HepG2 (cell line): ENCODE data around the gene HDAC5. TPM values are rescaled to one million over a fixed set of nuclear protein-coding genes. Genes with fewer than 3 reads are reported as not detected.

ENCODE experiments used
- BRCA1 ChIP-seq: sonication (generic); formaldehyde crosslinking; IDR thresholded peaks from 2 replicates; pipeline ENCODE4 v1.4.0; 2020; ENCODE audit warnings: missing genetic modification reagents
- CBFB ChIP-seq: sonication (generic); formaldehyde crosslinking; IDR thresholded peaks from 2 replicates; pipeline ENCODE4 v1.4.0; 2020; ENCODE audit warnings: missing genetic modification reagents
- EP300 ChIP-seq, 3 experiments: sonication (generic) in 1 of 3; formaldehyde crosslinking in 1 of 3; IDR thresholded peaks; 2 replicates each; pipeline versions ENCODE4 v1.5.1 to v1.6.1; 2011 to 2020; ENCODE audit warnings: low read depth in 2 of 3, low read length in 2 of 3, borderline replicate concordance in 1 of 3, improper control_type of control experiment in 1 of 3, mild to moderate bottlenecking in 1 of 3, missing genetic modification reagents in 1 of 3, moderate library complexity in 1 of 3
- NAIF1 ChIP-seq: sonication (generic); formaldehyde crosslinking; IDR thresholded peaks from 2 replicates; pipeline ENCODE4 v1.5.0; 2020; ENCODE audit warnings: mild to moderate bottlenecking, missing genetic modification reagents, borderline replicate concordance
- POLR2G ChIP-seq: fragments of 200-400 bp; formaldehyde crosslinking; IDR thresholded peaks from 2 replicates; pipeline ENCODE4 v1.6.1; 2018; ENCODE audit warnings: mild to moderate bottlenecking, low read depth, low read length, moderate library complexity
- PTBP1 ChIP-seq: fragments of 200-400 bp; formaldehyde crosslinking; IDR thresholded peaks from 2 replicates; pipeline ENCODE4 v1.6.1; 2018; ENCODE audit warnings: low read length, low read depth; ENCODE audit not compliant: poor library complexity, severe bottlenecking
- RXRB ChIP-seq: IDR thresholded peaks from 2 replicates; pipeline ENCODE4 v1.6.1; 2016; ENCODE audit warnings: borderline replicate concordance, missing genetic modification reagents, missing compliant biosample characterization
- SAP130 ChIP-seq: IDR thresholded peaks from 2 replicates; pipeline ENCODE4 v1.6.1; 2016; ENCODE audit warnings: low read depth
- ZMAT3 ChIP-seq: sonication (generic); formaldehyde crosslinking; conservative IDR thresholded peaks from 2 replicates; pipeline ENCODE4 v1.7.0; 2021; ENCODE audit warnings: missing genetic modification reagents
- ZMYM3 ChIP-seq: sonication (generic); formaldehyde crosslinking; IDR thresholded peaks from 2 replicates; pipeline ENCODE4 v1.5.1; 2020; ENCODE audit warnings: mild to moderate bottlenecking, missing genetic modification reagents
- ZSCAN21 ChIP-seq: sonication (generic); formaldehyde crosslinking; IDR thresholded peaks from 2 replicates; pipeline ENCODE4 v1.8.0; 2022; ENCODE audit warnings: mild to moderate bottlenecking, missing genetic modification reagents, moderate library complexity, borderline replicate concordance
- polyA plus RNA-seq, 8 experiments: library from polyadenylated mRNA; depleted of rRNA in 3 of 8; stranded (reverse) in 7 of 8; unstranded in 1 of 8; fragments of >200 nt; fragmentation: Illumina TruSeq in 4 of 8; extraction: Trizol in 4 of 8; gene quantifications; 2 replicates each; pipeline versions ENCODE4 v1.2.1 to v1.2.3, GENCODE V29; 2011 to 2016; ENCODE audit warnings: low read depth in 4 of 8, missing spikeins in 1 of 8, mixed read lengths in 1 of 8; ENCODE audit not compliant: insufficient read depth in 1 of 8
- total RNA-seq, 5 experiments: library from RNA; depleted of rRNA; stranded (reverse); fragments of >200 nt; fragmentation: Illumina TruSeq; extraction: Trizol; gene quantifications; 2 replicates each; pipeline ENCODE4 v1.2.3, GENCODE V29; 2016; ENCODE audit warnings: low read depth in 1 of 5
- TF ChIP-seq, protein P1 (sequence below): sonication (generic); formaldehyde crosslinking; conservative IDR thresholded peaks from 2 replicates; pipeline ENCODE4 v1.4.0; 2020; ENCODE audit warnings: mild to moderate bottlenecking, missing genetic modification reagents, moderate library complexity
- TF ChIP-seq, protein P2 (sequence below): sonication (generic); formaldehyde crosslinking; IDR thresholded peaks from 2 replicates; pipeline ENCODE4 v1.5.0; 2020; ENCODE audit warnings: missing genetic modification reagents
- TF ChIP-seq, protein P3 (sequence below): sonication (generic); formaldehyde crosslinking; IDR thresholded peaks from 2 replicates; pipeline ENCODE4 v1.4.0; 2020; ENCODE audit warnings: missing genetic modification reagents, mild to moderate bottlenecking, borderline replicate concordance
- TF ChIP-seq, protein P4 (sequence below): IDR thresholded peaks from 2 replicates; pipeline ENCODE4 v1.6.1; 2016; ENCODE audit warnings: missing compliant biosample characterization, missing genetic modification reagents, borderline replicate concordance
- TF ChIP-seq, protein P5 (sequence below): sonication (generic); formaldehyde crosslinking; conservative IDR thresholded peaks from 2 replicates; pipeline ENCODE4 v1.8.0; 2022; ENCODE audit warnings: missing genetic modification reagents

Gene HDAC5
- total and polyA plus RNA-seq, 2 of the 13 experiments (the other 11 are each of a cell fraction or from before 2014, with no cell fraction given) = 46.4 to 85.4 TPM

DNA sequence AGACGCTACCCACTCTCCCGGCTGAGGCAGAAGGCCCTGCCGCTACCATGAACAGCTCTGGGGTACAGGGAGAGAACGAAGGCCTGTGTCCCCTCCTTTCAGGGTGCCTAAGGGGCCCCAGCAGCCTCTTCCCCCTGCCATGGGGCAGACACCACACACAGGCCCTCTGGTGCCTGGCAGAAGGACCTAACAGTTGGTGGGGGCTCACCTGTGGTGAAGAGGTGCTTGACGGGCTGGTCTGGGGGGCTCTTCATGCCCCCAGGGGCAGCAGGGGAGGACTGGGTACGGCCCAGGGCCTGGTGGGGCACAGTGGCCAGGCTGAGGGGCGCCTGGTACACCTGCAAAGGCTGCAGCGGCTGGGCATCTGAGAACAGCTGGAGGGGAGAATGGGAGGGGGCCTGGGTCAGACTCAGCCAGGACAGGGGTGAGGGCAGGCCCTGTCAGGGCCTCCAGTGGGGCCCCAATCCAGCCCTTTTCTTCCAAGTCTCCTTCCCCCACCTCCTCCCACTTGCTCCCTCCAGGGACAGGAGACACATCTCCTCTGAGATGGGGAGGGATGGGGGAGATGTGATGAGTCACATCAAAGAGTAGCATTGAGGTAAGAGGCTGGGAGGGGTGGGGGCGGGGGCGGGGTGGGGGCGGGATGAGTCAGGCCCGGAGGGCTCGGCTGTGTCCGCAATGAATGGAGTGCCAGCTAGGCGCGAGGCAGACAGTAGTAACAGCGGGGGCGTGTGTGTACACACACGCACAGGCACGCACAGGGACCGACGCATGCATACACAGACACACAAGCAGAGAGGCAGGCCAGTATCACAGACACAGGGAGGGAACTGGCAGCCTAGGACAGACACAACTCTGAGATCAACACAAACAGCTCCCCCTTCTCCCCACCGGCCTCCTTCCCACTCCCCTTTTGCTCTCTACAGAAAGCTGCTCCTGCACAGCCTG, 36.8 kb downstream of the HDAC5 start (continued):
- TF ChIP-seq RXRB (CRISPR knock-in tag) = peak; percentile 43; the same call in 1 of the 2 replicates
- TF ChIP-seq EP300 (IDR thresholded peaks at IDR 0.05; ENCODE audit: low read depth in 2 of 2, low read length in 2 of 2) = 0 out of 4 replicates have a peak, but pooled peaks of 1 of the 2 experiments have one; percentile 15
- TF ChIP-seq EP300 (CRISPR knock-in tag; IDR thresholded peaks at IDR 0.05; ENCODE audit: borderline replicate concordance) = no peak
- TF ChIP-seq ZMAT3 (CRISPR knock-in tag) = no peak
- TF ChIP-seq, protein P1, sequence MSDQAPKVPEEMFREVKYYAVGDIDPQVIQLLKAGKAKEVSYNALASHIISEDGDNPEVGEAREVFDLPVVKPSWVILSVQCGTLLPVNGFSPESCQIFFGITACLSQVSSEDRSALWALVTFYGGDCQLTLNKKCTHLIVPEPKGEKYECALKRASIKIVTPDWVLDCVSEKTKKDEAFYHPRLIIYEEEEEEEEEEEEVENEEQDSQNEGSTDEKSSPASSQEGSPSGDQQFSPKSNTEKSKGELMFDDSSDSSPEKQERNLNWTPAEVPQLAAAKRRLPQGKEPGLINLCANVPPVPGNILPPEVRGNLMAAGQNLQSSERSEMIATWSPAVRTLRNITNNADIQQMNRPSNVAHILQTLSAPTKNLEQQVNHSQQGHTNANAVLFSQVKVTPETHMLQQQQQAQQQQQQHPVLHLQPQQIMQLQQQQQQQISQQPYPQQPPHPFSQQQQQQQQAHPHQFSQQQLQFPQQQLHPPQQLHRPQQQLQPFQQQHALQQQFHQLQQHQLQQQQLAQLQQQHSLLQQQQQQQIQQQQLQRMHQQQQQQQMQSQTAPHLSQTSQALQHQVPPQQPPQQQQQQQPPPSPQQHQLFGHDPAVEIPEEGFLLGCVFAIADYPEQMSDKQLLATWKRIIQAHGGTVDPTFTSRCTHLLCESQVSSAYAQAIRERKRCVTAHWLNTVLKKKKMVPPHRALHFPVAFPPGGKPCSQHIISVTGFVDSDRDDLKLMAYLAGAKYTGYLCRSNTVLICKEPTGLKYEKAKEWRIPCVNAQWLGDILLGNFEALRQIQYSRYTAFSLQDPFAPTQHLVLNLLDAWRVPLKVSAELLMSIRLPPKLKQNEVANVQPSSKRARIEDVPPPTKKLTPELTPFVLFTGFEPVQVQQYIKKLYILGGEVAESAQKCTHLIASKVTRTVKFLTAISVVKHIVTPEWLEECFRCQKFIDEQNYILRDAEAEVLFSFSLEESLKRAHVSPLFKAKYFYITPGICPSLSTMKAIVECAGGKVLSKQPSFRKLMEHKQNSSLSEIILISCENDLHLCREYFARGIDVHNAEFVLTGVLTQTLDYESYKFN (CRISPR knock-in tag) = no peak
- TF ChIP-seq, protein P2, sequence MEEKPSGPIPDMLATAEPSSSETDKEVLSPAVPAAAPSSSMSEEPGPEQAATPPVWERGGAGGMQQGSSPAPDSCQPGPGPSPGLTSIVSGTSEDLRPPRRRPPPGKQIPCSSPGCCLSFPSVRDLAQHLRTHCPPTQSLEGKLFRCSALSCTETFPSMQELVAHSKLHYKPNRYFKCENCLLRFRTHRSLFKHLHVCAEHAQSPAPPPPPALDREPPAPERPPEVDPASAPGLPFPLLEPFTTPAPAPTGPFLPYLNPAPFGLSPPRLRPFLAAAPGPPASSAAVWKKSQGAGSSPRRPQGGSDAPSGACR = no peak
- no peak for TF ChIP-seq NAIF1
- TF ChIP-seq PTBP1 = no peak
- TF ChIP-seq, protein P3, sequence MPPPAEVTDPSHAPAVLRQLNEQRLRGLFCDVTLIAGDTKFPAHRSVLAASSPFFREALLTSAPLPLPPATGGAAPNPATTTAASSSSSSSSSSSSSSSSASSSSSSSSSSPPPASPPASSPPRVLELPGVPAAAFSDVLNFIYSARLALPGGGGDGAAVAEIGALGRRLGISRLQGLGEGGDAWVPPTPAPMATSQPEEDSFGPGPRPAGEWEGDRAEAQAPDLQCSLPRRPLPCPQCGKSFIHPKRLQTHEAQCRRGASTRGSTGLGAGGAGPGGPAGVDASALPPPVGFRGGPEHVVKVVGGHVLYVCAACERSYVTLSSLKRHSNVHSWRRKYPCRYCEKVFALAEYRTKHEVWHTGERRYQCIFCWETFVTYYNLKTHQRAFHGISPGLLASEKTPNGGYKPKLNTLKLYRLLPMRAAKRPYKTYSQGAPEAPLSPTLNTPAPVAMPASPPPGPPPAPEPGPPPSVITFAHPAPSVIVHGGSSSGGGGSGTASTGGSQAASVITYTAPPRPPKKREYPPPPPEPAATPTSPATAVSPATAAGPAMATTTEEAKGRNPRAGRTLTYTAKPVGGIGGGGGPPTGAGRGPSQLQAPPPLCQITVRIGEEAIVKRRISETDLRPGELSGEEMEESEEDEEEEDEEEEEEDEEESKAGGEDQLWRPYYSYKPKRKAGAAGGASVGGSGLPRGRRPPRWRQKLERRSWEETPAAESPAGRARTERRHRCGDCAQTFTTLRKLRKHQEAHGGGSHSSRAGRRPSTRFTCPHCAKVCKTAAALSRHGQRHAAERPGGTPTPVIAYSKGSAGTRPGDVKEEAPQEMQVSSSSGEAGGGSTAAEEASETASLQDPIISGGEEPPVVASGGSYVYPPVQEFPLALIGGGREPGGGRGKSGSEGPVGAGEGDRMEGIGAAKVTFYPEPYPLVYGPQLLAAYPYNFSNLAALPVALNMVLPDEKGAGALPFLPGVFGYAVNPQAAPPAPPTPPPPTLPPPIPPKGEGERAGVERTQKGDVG (CRISPR knock-in tag) = no peak
- no peak for TF ChIP-seq ZMYM3
- TF ChIP-seq SAP130 (CRISPR knock-in tag) = peak; percentile 86
- no peak for TF ChIP-seq BRCA1 (CRISPR knock-in tag)
- TF ChIP-seq POLR2G = no peak
- TF ChIP-seq, protein P4, sequence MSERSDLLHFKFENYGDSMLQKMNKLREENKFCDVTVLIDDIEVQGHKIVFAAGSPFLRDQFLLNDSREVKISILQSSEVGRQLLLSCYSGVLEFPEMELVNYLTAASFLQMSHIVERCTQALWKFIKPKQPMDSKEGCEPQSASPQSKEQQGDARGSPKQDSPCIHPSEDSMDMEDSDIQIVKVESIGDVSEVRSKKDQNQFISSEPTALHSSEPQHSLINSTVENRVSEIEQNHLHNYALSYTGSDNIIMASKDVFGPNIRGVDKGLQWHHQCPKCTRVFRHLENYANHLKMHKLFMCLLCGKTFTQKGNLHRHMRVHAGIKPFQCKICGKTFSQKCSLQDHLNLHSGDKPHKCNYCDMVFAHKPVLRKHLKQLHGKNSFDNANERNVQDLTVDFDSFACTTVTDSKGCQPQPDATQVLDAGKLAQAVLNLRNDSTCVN = no peak
- TF ChIP-seq CBFB (CRISPR knock-in tag) = no peak
- TF ChIP-seq, protein P5, sequence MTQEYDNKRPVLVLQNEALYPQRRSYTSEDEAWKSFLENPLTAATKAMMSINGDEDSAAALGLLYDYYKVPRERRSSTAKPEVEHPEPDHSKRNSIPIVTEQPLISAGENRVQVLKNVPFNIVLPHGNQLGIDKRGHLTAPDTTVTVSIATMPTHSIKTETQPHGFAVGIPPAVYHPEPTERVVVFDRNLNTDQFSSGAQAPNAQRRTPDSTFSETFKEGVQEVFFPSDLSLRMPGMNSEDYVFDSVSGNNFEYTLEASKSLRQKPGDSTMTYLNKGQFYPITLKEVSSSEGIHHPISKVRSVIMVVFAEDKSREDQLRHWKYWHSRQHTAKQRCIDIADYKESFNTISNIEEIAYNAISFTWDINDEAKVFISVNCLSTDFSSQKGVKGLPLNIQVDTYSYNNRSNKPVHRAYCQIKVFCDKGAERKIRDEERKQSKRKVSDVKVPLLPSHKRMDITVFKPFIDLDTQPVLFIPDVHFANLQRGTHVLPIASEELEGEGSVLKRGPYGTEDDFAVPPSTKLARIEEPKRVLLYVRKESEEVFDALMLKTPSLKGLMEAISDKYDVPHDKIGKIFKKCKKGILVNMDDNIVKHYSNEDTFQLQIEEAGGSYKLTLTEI (CRISPR knock-in tag) = no peak
- no peak for TF ChIP-seq ZSCAN21 (CRISPR knock-in tag)
